HL-60 (cell line): Measurements from ENCODE around the gene LRRC32.

ENCODE experiments used
- DNase-seq, 2 experiments: peaks; one replicate each; pipeline ENCODE4 v3.0.0-alpha.2; 2010 to 2020; ENCODE audit warnings: low read depth in 1 of 2, low spot score in 1 of 2
- H3K27ac ChIP-seq: fragments of 250-450 bp; sonication (Bioruptor Pico); replicated peaks from 2 replicates; pipeline ENCODE4 v1.5.1; 2020; ENCODE audit warnings: mild to moderate bottlenecking, moderate library complexity
- H3K27me3 ChIP-seq: fragments of 250-450 bp; sonication (Bioruptor Pico); 2 replicates; pipeline ENCODE4 v1.5.1; 2021; ENCODE audit warnings: mild to moderate bottlenecking, moderate library complexity; ENCODE audit not compliant: insufficient read depth, poor library complexity, severe bottlenecking
- H3K4me3 ChIP-seq: replicated peaks from 2 replicates; pipeline ENCODE4 v1.5.1; 2011; ENCODE audit warnings: mild to moderate bottlenecking, control low read depth, low read length; ENCODE audit not compliant: insufficient read depth
- CTCF ChIP-seq: IDR thresholded peaks from one replicate; pipeline ENCODE4 v1.5.1; 2011; ENCODE audit warnings: low read length, control low read depth, inconsistent platforms; ENCODE audit not compliant: insufficient read depth
- GABPA ChIP-seq: IDR thresholded peaks from 2 replicates; pipeline ENCODE4 v1.6.1; 2012; ENCODE audit warnings: low read depth
- POLR2AphosphoS5 ChIP-seq: IDR thresholded peaks from 2 replicates; pipeline ENCODE4 v1.6.1; 2012; ENCODE audit warnings: low read depth
- REST ChIP-seq: IDR thresholded peaks from 2 replicates; pipeline ENCODE4 v1.6.1; 2012; ENCODE audit warnings: low read depth; ENCODE audit not compliant: insufficient replicate concordance
- SPI1 ChIP-seq: IDR thresholded peaks from 2 replicates; pipeline ENCODE4 v1.6.1; 2012; ENCODE audit warnings: low read depth, mild to moderate bottlenecking, borderline replicate concordance

Gene LRRC32

GRCh38 chr11:76705826-76706225, 35.3 kb upstream of the LRRC32 start:
- Histone ChIP-seq H3K27ac (no peak overlapping the region), H3K4me3 (no peak overlapping the region), H3K27me3 (no peaks in the 10 kb centered on the region)
- TF ChIP-seq GABPA (no peak), POLR2AphosphoS5 (no peak), SPI1 (no peak), CTCF (no peak), REST (no peak)
- peak in 1 of 2 experiments; percentile 54 for DNase-seq

- H3K27me3 ChIP-seq, result no peaks in the 10 kb centered on the region
- TF ChIP-seq POLR2AphosphoS5 (no peak), GABPA (no peak), SPI1 (no peak)
- no peak overlapping the region for H3K4me3 ChIP-seq
- no peak overlapping the region for H3K27ac ChIP-seq
- DNase-seq, result no peak
Observed at GRCh38 chr11:76704171-76704948, 33.8 kb upstream of the LRRC32 start.

GRCh38 chr11:76703707-76704106, 33.2 kb upstream of the LRRC32 start:
- Histone ChIP-seq H3K27ac (no peak overlapping the region), H3K4me3 (no peak overlapping the region), H3K27me3 (no peaks in the 10 kb centered on the region)
- no peak for TF ChIP-seq GABPA
- no peak for TF ChIP-seq POLR2AphosphoS5
- TF ChIP-seq CTCF, result no peak
- no peak for TF ChIP-seq REST
- DNase-seq, result no peak

- H3K27me3 ChIP-seq, result no peaks in the 10 kb centered on the region
- TF ChIP-seq GABPA (no peak), POLR2AphosphoS5 (no peak), CTCF (no peak), SPI1 (no peak), REST (no peak)
- no peak overlapping the region for H3K27ac ChIP-seq
- DNase-seq, result no peak
- no peak overlapping the region for H3K4me3 ChIP-seq
Observed at GRCh38 chr11:76702336-76703128, 32.0 kb upstream of the LRRC32 start.
